ENCODE data around the gene PCBP2.

Gene PCBP2

DNA sequence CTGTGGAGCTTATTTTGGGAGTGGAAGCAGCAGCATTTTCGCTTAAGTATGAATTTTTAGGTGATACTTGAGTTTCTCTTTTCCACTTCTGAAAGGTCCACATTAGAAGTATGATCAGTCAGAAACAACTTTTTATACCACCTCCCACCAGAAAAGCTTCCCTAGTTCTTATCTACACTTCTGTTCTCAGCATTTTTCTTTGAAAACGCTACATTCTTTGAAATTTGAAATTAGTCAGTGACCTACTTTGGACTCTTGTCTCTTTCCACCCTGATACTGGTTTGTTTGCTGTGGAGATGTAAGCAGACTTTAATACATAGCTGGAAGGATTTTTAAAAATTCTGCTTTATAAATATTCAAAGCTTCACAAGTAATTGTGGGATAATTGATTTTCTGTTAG, 22.2 kb downstream of the PCBP2 start:
- no peak for DNase-seq (ENCODE audit: low read depth)

DNA sequence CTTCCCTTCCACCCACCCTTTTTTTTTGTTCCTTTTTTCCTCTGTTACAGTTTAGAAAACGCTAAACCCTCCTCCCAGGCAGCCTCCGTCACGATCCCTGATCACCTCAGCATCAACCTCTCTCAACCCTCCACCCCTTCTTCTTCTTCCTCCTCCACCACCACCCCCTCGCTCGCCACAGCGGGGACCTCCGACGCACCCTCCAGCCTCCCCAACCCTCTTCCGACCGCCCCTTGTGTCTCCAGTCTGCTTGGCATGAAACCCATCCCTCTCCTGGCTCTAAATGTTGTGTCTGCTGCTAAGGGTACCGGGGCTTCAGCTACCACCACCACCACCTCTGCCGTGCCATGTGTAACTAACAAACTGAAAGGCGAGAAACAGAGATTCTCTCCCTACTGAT, 22.9 kb downstream of the PCBP2 start:
- no peak for DNase-seq (ENCODE audit: low read depth)

DNA sequence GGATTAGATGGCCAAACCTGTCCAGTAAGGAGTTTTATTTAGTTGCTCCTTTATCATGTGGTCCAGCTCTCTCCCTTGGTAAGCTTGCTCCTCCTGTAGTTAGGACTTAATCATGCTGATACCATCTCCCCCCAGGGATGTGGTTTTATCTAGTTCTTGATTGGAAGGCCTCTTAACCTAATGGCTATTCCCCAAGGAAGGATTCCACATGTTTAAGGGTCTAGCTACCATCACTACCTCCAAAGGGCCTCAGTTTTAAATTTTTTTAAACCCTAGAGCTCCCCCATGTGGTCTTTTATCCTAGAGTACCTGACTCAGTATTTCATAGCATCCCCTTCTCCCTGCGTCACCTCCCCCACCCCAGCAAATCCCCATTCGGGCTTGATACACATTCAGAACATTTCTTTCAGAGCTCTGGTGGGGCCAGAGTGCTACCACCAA, 24.9 kb downstream of the PCBP2 start:
- DNase-seq (ENCODE audit: low read depth), result peak; percentile 45

DNA sequence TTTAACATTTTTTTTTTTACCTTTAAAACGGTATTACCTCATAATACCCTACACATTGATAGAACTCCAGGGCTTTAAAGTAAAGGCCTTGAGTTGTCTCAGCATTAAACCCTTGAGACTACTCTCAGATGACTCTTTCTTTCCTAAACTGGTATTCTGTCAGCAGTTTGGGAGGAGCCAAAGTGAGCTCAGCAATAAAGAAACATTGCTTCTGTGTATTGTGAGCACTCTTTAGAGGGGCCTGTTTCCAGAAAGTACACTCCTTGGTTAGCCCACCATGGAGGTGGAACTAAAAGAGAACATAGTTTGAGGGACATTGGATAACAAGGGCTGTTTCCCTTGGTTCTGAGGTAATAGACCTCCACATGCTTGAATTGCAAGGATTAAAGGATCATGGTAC, 27.0 kb downstream of the PCBP2 start:
- DNase-seq (ENCODE audit: low read depth), result no peak

DNA sequence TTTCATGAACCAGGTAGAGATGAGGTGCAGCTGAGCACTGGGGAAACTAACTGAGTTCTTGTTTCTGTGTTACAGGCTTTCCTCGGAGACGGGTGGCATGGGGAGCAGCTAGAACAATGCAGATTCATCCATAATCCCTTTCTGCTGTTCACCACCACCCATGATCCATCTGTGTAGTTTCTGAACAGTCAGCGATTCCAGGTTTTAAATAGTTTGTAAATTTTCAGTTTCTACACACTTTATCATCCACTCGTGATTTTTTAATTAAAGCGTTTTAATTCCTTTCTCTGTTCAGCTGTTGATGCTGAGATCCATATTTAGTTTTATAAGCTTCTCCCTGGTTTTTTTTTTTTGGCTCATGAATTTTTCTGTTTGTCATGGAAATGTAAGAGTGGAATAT, 27.4 kb downstream of the PCBP2 start:
- DNase-seq (ENCODE audit: low read depth), result no peak

DNA sequence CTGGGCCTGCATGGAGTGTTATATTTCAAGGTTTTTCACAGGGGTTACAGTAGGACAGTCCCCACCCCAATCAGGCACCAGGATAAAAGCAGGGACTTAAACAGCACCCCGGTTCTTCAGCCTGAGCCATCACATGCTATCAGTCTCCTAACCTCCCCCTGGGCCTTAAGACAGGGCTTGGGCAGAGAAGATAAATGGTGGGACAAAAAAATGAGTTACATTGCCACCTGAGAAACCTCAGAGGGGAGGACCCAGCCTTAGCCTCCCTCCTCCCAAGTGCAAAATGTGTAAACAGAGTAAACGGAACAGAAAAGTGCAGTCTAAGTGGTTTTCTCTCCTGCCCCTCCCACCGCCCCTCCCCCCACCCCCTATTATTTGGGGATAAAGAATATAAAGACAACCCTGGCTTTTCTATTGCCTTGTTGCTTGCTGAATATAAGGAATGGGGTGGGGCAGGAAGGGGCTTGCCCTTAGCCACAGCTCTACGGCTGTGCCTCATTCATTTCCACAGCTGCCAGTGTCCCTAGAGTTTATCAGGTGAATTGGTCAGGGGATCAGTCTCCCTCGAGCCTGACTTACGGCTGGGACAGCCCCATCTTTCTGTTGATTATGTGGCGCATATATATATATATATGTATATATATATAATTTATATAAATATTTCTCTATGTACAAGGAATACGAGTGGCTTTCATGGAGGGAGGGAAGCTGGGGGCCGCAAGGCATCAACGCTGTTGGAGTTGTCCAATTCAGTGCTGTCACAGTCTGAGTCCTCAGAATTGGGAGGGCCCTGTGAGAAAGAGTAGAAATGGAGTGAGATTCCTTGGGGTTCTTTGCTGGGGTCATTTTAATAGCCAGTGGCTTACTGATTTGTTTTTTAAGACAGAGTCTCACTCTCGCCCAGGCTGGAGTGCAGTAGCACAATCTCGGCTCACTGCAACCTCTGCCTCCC, 28.9 kb downstream of the PCBP2 start:
- no peak for DNase-seq (ENCODE audit: low read depth)

DNA sequence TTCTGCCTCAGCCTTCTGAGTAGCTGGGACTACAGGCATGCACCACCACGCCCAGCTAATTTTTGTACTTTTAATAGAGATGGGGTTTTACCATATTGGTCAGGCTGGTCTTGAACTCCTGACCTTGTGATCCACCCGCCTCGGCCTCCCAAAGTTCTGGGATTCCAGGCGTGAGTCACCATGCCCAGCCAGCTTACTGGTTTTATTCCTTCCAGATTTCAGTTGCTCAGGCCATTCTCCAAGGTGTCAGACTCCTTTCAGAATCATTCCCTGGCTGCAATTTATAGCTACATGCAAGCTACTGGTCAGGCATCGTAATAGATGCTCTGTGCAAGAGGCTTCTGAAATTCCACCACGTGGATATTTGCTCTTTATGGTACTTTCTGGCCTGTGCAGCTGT, 29.6 kb downstream of the PCBP2 start:
- DNase-seq (ENCODE audit: low read depth), result peak; percentile 88

DNA sequence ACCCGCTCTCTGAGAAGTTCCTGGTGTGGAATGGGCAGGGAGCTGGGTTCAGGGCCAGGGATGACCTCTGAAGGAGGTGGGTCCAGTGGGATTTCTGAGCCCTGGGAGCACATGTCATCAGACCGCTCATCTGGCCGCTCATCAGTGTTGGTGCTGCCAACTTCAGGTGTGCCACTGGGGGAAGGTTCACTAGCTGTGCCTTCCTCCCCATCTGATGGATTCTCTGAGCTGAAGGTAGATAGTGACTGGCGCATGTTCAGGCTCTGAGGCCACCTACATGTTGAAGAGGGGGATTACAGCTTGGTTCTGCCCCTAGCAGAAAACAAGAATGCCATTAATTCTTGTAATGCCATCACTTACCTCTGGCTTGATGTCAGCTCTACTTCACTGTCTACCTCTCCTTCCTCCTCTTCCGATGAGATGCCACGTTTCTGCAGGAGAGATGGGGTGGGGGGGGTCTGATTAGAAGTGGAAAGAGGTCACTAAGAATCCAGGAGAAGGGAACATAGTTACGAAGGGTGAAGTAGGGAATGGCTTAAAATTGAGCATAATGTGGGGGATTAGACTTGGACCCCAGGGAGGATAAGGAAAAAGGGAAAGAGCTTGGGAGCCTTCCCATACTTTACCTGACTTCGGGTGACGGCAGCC, 30.2 kb downstream of the PCBP2 start:
- DNase-seq (ENCODE audit: low read depth), result no peak

DNA sequence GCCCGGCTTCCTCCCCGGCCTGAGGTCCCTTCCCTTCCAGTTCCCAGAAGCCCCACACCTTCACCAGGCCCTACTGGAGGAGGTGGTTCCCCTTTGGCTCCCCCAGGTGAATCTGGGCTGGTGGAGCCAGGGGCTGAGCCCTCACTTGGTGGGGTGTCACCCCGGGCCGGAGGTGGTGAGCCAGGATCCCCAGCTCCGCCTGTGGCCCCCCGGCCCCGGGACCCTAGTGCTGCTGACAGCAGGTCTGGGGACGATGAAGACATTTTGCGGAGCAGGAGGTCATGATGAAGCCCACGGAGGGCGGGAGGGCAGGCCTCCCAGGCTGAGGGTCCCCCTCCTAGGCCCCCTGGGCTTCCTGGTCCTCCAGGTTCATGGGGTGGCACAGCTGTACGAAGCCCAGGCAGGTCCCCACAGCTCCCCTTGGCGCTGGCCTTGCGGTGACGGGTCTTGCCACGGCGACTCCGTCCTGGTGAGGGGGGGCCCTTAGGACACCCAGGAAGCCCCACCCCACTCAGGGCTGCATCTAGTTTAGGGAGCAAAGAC, 30.8 kb downstream of the PCBP2 start:
- DNase-seq (ENCODE audit: low read depth), result no peak

DNA sequence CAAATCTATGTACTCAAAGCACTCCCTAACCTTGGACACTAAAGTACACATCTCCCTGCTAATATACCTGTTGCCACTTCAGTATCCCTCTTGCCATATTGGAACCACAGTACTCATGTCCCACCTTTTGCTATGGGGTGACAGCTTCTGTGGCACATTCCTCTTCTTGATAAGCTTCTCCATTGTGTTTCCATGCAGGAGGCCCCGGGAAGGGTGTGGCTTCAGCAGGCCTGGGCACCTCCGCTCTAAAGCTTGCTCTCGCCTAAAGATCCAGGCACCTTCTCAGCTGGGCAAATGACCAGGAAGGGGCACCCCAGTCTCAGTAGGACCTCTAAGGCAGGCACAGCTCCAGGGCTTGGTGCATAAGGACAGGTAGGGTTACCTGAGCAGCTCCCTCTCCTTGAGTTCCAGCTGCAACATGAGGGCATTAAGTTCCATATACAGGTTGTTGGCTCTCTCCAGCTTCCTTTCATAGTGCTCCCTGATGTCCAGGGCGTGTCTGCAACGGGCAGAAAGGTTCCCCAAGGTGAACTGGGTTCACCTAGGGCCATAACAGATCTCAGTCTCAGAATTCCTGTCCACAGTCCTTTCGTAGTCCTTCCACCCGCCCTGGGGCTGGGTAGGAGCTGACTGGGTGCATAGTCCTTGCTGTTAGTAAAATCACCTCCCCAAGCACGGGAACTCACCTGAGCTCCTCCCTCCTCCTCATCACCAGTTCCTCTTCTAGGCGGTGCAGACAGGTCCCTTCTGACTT, 31.5 kb downstream of the PCBP2 start:
- DNase-seq (ENCODE audit: low read depth), result no peak

DNA sequence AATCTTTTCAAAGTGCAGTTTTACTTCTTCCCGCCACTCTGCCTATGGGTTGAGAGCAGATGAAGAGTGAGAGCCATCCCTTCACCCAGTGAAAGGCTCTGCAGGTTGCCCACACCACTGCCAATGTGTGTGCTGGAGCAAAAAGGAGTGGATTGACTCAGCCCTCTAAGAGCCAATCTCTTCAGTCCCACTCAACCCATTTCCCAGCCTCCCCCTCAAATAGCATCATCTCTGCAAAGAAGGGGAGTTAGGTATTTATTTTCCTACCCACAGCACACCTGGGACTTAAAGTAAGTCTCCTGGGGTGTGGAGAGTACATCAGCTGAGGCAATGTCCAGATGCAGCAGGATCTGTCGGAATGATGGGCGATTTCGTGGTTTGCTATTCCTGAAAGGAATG, 32.1 kb downstream of the PCBP2 start:
- no peak for DNase-seq (ENCODE audit: low read depth)

DNA sequence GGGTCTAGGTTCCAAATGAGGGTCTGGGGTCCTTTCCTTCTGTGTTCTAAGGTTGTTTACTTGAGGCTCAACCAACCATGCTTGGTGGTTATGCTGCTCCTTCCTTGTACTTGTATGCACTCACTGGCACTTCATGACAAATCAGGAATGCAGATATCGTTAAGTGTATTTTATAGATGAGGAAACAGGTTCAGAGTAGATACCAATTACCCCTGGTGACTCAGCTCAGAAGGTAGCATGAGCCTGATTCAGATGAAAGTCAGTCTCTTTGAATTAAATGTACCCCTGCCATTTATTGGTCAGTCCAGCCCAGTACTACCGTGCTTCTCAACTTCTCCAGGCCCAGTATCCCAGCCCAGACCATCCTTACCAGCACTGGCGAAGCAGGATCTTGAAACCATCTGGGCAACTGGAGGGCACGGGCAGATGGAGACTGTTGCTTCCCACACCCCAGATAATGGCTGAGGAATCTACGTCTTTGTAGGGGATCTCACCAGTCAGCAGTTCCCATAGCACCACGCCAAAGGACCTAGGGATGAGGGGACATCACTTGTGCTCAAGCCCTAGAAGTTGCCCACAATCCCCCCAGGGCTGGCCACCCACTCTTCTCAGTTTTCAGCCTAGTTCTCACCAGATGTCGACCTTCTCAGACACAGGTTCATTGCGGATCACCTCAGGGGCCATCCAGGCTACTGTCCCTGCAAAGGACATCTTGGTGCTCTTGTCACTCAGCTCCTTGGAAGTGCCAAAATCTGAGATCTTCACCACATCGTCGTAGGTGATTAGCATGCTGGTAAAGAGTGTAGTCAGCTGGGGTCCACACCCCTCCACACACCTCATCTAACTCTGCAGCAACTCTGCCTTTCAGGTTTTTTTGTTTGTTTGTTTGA, 33.0 kb downstream of the PCBP2 start:
- DNase-seq (ENCODE audit: low read depth), result peak; percentile 66

DNA sequence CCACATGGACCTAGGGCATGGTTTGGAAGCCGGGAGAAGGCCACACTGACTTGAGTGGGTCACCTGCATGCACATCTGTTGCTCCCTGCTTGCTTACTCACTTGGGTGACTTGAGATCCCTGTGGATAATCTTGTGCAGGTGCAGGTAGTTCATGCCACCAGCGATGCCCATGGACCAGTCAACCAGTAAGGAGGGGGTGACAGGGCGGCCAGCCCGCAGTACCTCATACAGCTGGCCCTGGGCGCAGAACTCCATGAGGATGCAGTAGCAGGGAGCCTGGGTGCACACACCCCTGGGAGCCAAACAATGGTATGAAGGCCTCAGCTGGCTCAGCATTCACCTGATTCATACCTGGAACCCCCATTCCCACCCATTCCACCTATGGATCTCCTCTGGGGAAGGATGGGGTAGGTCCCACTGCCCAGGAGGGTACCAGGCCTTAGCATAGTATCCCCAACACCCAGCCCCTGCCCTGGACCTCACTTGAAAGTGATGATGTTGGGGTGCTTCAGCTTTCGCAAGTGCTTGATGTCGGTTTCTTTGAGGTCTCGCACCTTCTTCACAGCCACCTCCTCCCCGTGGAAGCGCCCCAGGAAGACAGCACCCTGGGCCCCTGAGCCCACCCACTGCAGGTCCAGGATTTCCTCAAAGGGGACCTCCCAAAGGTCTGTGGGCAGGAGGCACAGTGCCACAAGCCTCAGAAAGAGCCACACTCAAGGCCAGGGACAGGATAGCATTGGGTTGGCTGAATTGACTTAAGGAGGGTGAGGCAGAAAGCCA, 34.2 kb downstream of the PCBP2 start:
- DNase-seq (ENCODE audit: low read depth), result no peak

DNA sequence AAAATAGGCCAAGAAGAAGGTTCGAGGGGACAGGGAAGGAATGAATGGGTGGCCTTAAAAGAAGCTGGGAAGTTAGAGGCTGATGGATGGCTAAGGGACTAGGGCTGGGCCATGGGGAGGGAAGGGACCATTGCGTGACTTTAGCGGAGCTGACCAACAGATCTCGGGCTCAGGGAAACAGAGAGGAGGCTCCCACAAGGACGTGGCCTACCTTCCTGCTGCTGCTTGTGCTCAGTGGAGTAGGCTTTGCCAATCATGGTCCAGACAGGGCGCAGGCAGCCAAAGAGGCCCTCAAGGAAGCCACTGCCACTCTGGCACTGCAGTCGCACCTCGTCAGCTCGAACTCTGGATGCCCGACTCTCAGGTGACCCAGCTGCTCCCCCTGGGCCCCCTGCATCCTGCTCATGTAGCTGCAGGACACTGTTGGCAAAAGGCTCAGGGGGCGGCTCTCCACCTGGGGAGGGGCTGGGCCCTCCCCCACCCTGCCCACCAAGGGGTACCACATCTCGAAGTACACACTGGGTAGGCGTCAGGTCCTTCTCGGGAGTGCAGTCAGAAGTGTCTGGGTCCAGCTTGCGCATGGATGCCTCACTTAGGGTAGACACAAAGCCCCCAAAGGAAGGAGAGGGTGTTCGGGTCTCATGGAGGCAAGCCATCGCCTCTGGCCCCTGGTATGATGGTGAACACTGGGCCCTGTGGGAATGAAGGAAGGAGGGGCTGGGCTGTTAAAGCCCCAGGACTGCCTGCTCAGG, 35.0 kb downstream of the PCBP2 start:
- no peak for DNase-seq (ENCODE audit: low read depth)

DNA sequence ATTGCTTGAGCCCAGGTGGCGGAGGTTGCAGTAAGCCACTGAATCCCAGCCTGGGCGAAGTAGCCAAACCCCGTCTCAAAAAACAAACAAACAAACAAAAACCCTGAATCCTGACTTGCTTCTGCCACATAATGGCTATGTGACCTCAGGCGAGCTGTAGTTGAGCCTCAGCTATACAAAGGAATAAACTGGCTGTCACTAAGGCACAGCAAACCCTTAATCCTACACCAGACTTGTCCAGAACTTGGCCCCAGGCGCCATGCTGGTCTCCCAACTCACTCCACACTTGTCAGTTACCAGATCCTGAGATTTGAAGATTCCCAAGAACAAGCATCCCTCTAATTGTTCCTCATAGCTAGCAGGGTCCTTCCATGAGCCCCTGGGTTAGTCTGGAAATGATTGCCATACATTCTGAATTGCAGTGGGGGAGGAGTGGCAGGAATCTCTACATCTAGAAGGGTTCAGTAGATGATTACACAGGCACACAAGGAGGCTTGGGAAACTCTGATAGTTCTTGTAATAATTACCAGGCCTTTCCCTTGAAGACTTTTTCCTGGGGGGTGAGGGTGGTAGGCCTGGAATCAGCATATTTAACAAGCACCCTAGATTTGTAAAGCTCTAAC, 37.5 kb downstream of the PCBP2 start:
- DNase-seq (ENCODE audit: low read depth), result no peak

DNA sequence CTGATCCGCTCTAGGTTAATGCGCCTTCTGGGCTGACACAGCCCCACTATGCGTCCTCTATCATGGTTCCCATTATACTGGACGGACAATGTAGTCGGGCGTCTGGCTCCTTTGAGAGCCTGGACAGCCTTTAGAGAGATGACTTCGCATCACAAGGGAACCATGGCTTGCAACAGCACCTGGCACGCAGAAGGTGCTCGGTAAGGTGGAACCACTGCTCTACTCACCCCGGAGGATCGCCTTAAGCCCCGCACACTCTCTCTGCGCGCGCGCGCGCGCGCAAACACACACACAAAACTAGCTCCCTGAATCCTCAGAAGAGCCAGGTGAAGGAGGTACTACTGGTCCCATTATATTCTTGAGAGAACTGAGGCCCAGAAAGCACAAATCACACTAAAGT, 40.3 kb downstream of the PCBP2 start:
- DNase-seq (ENCODE audit: low read depth), result no peak

DNA sequence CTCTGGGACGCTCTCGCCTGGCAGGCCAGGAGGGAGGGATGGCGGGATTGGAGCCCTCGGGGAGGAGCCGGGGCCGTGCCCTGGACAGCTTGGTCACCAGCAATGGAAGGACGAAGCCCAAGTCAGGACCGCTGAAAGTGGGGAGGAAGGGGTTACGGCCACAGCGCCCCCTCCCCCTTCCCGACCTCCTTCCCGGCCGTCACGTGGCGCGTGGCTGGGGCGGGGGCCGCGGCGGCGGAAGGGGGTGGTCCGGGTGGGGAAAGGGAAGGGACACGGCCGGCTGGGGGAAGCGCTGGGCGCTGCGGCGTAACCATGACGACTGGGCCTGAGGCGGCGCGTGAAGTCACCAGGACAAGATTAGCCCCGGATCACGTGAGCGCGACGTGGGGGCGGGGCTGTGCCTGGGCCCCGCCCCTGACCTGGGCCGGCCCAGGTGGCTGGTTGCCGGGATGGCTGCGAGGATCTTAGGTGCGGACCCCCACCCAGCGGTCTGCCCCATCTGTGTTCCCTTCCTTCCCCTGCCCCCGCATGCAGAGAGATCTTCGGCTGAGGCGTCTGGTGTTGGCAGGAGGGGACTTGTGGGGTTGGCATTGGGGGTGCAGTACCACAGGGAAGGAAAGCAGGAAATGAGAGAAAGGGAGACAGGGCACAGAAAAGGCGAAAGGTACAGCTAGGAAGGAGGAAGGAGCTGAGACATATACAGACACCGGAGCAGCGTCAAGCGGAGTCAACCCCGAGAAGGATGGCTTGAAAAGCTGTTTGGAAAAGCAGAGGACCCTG, 41.1 kb downstream of the PCBP2 start:
- peak; percentile 92 for DNase-seq (ENCODE audit: low read depth)

DNA sequence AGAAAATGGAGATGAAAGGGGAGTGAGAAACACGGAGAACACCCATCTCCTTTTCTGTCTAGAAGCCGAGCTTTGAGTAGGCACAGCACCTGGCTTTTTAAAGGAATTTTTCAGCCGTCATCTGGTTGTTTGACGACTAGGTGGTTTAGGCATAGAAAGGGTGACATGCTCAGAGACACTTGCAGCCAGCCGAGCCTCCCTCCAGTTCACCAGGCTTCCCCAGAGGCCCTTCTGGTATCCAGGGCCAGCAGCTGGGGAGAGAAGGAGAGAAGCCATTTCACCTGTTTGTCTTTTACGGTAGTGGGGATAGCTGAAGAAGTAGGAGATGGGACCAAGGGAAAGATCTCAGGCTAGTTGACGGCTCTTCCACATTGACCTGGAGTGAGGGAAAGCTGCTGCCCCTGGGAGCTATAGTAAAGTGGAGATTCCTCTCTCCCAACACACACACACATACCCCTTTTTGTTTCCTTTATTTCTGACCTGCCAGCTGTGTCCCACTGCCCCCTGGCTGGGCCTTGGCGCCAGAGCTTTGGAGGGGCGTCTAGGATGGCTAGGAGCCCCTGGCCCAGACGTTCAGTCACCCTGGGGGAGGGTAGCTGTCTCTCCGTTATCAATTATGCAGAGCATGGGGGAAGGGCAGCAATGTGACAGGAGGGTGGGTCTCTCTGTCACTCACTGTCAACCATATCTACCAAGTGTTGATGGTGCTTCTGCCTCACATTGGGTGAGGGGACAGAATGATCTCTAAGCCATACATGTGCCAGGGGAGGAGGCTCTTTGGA, 41.9 kb downstream of the PCBP2 start:
- no peak for DNase-seq (ENCODE audit: low read depth)

Data from EH (cell line).